Amniotic epithelial cell (primary cell): ENCODE data around the gene C22orf39.

Experiments
- DNase-seq: peaks from one replicate; pipeline ENCODE4 v3.0.0-alpha.2; 2010; ENCODE audit warnings: low read depth

Gene C22orf39

GRCh38 chr22:19447330-19448075, at the start of gene C22orf39:
C22orf39 (minus strand) TSS chr22:19447711; CDS start chr22:19447688, 23 bp downstream.
- DNase-seq = peak; percentile 90

- DNase-seq = peak; percentile 83
Measured at GRCh38 chr22:19497245-19497644, 49.7 kb upstream of the C22orf39 start.

- DNase-seq = no peak
Measured at GRCh38 chr22:19496324-19496630, 48.8 kb upstream of the C22orf39 start.

- DNase-seq = peak; percentile 47
Measured at GRCh38 chr22:19495562-19496323, 48.2 kb upstream of the C22orf39 start.

- DNase-seq = no peak
Measured at GRCh38 chr22:19494676-19495173, 47.2 kb upstream of the C22orf39 start.

GRCh38 chr22:19494001-19494560, 46.6 kb upstream of the C22orf39 start:
- DNase-seq = no peak

- DNase-seq = no peak
Measured at GRCh38 chr22:19492504-19493174, 45.1 kb upstream of the C22orf39 start.

- DNase-seq = no peak
Measured at GRCh38 chr22:19490628-19491230, 43.2 kb upstream of the C22orf39 start.

GRCh38 chr22:19488884-19489843, 41.7 kb upstream of the C22orf39 start:
- DNase-seq = peak; percentile 37

- DNase-seq = no peak
Measured at GRCh38 chr22:19488285-19488684, 40.8 kb upstream of the C22orf39 start.

GRCh38 chr22:19483481-19484244, 36.2 kb upstream of the C22orf39 start:
- DNase-seq = peak; percentile 92

- no peak for DNase-seq
Measured at GRCh38 chr22:19482297-19482696, 34.8 kb upstream of the C22orf39 start.

GRCh38 chr22:19480789-19481188, 33.3 kb upstream of the C22orf39 start:
- DNase-seq = no peak

- no peak for DNase-seq
Measured at GRCh38 chr22:19480173-19480568, 32.7 kb upstream of the C22orf39 start.

- peak; percentile 99 for DNase-seq
Measured at GRCh38 chr22:19479355-19480172, 32.1 kb upstream of the C22orf39 start, which contains the start of gene CDC45. CDC45 (plus strand) TSS chr22:19479920; CDS start chr22:19479969, 49 bp downstream.

- DNase-seq = peak; percentile 83
Measured at GRCh38 chr22:19478901-19479354, 31.4 kb upstream of the C22orf39 start, which contains the start of gene UFD1. UFD1 (minus strand) TSS chr22:19479193; CDS start chr22:19479085, 108 bp downstream.

- DNase-seq = no peak
Measured at GRCh38 chr22:19478045-19478900, 30.8 kb upstream of the C22orf39 start.
